H1 (cell line): ENCODE measurements around the gene ARMC7. TPM values are rescaled to one million over a fixed set of nuclear protein-coding genes. Genes with fewer than 3 reads are reported as not detected.

ENCODE experiments used
- BCL11A ChIP-seq, 2 experiments: IDR thresholded peaks; one replicate each; pipeline ENCODE4 v1.6.1; 2011; ENCODE audit warnings: low read depth in 2 of 2, low read length in 2 of 2, mild to moderate bottlenecking in 2 of 2
- CBX8 ChIP-seq: fragments of 300-800, 300-1000 bp; sonication (generic); IDR thresholded peaks from 2 replicates; pipeline ENCODE4 v1.7.1; 2016; ENCODE audit warnings: low read depth, low read length, borderline replicate concordance
- KDM5A ChIP-seq: fragments of 200-600 bp; IDR thresholded peaks from 2 replicates; pipeline ENCODE4 v1.7.1; 2012; ENCODE audit warnings: mild to moderate bottlenecking, low read length, inconsistent platforms, mixed read lengths
- SP1 ChIP-seq: IDR thresholded peaks from 2 replicates; pipeline ENCODE4 v1.6.1; 2011; ENCODE audit warnings: low read depth, low read length
- SP2 ChIP-seq: IDR thresholded peaks from 2 replicates; pipeline ENCODE4 v1.6.1; 2012; ENCODE audit warnings: mild to moderate bottlenecking, low read length, inconsistent platforms
- polyA plus RNA-seq, 7 experiments: library from polyadenylated mRNA; depleted of rRNA in 3 of 7; stranded (reverse) in 5 of 7; unstranded in 2 of 7; fragments of >200 nt in 5 of 7; fragments of 200-250 nt in 2 of 7; gene quantifications; 1 replicate in 5 of 7; 2 replicates in 1 of 7; 4 replicates in 1 of 7; pipeline versions ENCODE4 v1.2.1 to v1.2.3, GENCODE V29; 2011 to 2013; ENCODE audit warnings: missing spikeins in 2 of 7, mixed read lengths in 2 of 7
- total RNA-seq: library from RNA; stranded (reverse); fragmentation: NEBNext Ultra II Directional; extraction: Animal tissue kit (Norgen Biotek cat#: 25700); gene quantifications from 2 replicates; pipeline ENCODE4 v1.2.1, GENCODE V29; 2021

Gene ARMC7
- total and polyA plus RNA-seq, 2 of the 8 experiments (the other 6 are each of a cell fraction or from before 2014, with no cell fraction given) = 9.8 to 13.6 TPM

DNA sequence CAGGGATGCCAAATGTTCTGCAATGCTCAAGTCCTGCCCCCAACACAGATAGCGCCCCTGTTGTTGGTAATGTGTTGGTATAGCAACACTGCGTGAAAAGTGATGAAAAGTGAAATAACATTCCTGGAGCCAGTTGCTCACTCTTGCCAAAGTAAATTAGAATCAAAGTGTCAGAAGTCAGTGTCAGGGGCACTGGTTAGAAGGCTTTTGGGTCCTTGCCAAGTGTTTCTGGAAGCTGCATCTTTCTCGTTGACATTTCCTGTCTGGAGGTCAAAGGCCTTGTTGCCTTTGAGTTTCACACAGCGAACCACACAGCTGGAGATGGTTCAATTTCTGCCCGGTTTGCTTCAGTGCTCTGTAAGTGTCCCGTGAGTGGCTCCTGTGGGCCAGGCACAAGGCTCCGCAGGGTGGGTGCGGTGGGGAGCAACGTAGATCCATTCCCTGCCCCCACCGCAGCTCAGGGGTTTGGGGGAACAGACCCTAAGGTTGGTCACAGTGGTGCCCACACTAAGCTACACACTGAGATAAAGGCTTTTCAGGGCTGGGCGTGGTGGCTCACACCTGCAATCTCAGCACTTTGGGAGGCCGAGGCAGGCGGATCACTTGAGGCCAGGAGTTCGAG is 25.6 kb upstream of the ARMC7 start (continued):
- TF ChIP-seq CBX8 (no peak), BCL11A (IDR thresholded peaks at IDR 0.05; ENCODE audit: low read depth in 2 of 2, low read length in 2 of 2) (no peak), SP1 (no peak), KDM5A (no peak), SP2 (no peak)
